ENCODE results near the gene ENPP3. TPM values are rescaled to one million over a fixed set of nuclear protein-coding genes. Genes with fewer than 3 reads are reported as not detected.

ENPP3 gene
- total RNA-seq, 1 experiment from 2014 or later = 0.15 TPM

DNA sequence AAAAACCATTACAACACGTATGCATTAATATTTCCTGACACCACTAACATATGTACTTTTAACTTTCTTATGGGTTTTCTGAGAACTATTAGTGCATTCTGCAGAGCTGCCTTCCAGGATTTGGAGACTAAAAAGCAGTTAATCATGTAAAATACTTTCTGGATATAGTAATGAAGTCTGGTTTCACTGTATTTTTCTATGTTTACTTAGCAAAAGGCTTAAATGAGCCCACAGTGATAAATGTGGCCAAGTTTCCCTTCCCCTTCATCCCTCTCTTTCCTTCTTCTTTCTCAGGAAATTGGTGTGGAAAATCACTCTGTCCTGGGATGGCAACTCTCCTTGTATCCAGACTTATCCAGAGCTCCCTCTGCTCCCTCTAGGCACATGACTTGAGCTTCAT is 141.1 kb downstream of the ENPP3 start:
- H3K27ac ChIP-seq (ENCODE audit: insufficient read length, low read depth, low read length) = no peak overlapping the region
- H2AFZ ChIP-seq (ENCODE audit: low read length) = no peak overlapping the region
- H3K27ac Mint-ChIP-seq = no peak overlapping the region; a peak in 1 of 7 replicates
- peaks cover 0 to 7% of the 10 kb centered on the region in 2 experiments; a peak in 2 of 4 replicates for H3K4me1 Mint-ChIP-seq
- no peak overlapping the region for H4K8ac ChIP-seq (replicated peaks; ENCODE audit: insufficient read length, low read depth, low read length)
- H3K4ac ChIP-seq (ENCODE audit: low read depth, low read length) = no peak overlapping the region
- no peaks in the 10 kb centered on the region for H3K79me2 ChIP-seq (ENCODE audit: insufficient read depth, low read length)
- H4K91ac ChIP-seq (ENCODE audit: insufficient read length, low read depth, low read length) = no peak overlapping the region
- H3K23ac ChIP-seq (ENCODE audit: insufficient read length, low read depth, low read length) = no peak overlapping the region
- no peaks in the 10 kb centered on the region for H3K36me3 Mint-ChIP-seq (ENCODE audit: insufficient read depth in 1 of 3, low read depth in 3 of 3)
- H3K4me1 ChIP-seq (ENCODE audit: insufficient read depth, low read length) = no peaks in the 10 kb centered on the region
- peaks cover 2% of the 10 kb centered on the region for H3K23me2 ChIP-seq (ENCODE audit: insufficient read length, low read depth, low read length, poor library complexity, severe bottlenecking)
- H3K27me3 ChIP-seq (ENCODE audit: insufficient read depth, low read length) = 0 out of 2 replicates have a peak, but pooled peaks cover 2% of the 10 kb centered on the region
- no peak overlapping the region for H2BK5ac ChIP-seq (ENCODE audit: insufficient read length, low read length)
- peaks cover 15% of the 10 kb centered on the region; the same call in 1 of the 2 replicates for H3K27me3 Mint-ChIP-seq (ENCODE audit: low read depth)
- no peak overlapping the region for H3K4me2 ChIP-seq (ENCODE audit: insufficient read depth, insufficient read length, low read length)
- no peak overlapping the region for H2BK12ac ChIP-seq (ENCODE audit: insufficient read length, low read depth, low read length)
- H3K9me3 Mint-ChIP-seq = no peaks in the 10 kb centered on the region
- TF ChIP-seq, protein P1, sequence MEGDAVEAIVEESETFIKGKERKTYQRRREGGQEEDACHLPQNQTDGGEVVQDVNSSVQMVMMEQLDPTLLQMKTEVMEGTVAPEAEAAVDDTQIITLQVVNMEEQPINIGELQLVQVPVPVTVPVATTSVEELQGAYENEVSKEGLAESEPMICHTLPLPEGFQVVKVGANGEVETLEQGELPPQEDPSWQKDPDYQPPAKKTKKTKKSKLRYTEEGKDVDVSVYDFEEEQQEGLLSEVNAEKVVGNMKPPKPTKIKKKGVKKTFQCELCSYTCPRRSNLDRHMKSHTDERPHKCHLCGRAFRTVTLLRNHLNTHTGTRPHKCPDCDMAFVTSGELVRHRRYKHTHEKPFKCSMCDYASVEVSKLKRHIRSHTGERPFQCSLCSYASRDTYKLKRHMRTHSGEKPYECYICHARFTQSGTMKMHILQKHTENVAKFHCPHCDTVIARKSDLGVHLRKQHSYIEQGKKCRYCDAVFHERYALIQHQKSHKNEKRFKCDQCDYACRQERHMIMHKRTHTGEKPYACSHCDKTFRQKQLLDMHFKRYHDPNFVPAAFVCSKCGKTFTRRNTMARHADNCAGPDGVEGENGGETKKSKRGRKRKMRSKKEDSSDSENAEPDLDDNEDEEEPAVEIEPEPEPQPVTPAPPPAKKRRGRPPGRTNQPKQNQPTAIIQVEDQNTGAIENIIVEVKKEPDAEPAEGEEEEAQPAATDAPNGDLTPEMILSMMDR (conservative IDR thresholded peaks at IDR 0.05) = no peak
- no peaks in the 10 kb centered on the region for H4K20me1 ChIP-seq (ENCODE audit: control insufficient read depth, insufficient read depth, insufficient read length)
- H3K18ac ChIP-seq (ENCODE audit: insufficient read length, low read depth, low read length) = no peak overlapping the region
- no peak overlapping the region for H2BK120ac ChIP-seq (ENCODE audit: low read depth, low read length, poor library complexity, severe bottlenecking)
- no peak overlapping the region for H2BK15ac ChIP-seq (ENCODE audit: low read depth, low read length)
- H3K9ac ChIP-seq (ENCODE audit: extremely low read depth, insufficient read length, low read length) = no peak overlapping the region
- H3K14ac ChIP-seq (ENCODE audit: insufficient read depth, low read length) = no peak overlapping the region
- H3K9me3 ChIP-seq (ENCODE audit: control insufficient read depth, low read depth, low read length) = no peaks in the 10 kb centered on the region
- H3K4me3 Mint-ChIP-seq = no peak overlapping the region
- no peaks in the 10 kb centered on the region for H3K79me1 ChIP-seq (ENCODE audit: insufficient read depth, low read depth, low read length, poor library complexity, severe bottlenecking)
- WGBS (ENCODE audit: extremely low coverage, insufficient read length, low lambda C conversion rate) = 100% methylated on average over 1 of the region's 1 CpG
- H3K56ac ChIP-seq (ENCODE audit: insufficient read length, low read depth, low read length) = no peak overlapping the region
- no peak overlapping the region for H2AK5ac ChIP-seq (ENCODE audit: insufficient read length, low read length)
- H2BK20ac ChIP-seq (ENCODE audit: low read depth, low read length, poor library complexity, severe bottlenecking) = no peak overlapping the region
- H3T11ph ChIP-seq (ENCODE audit: low read length) = no peak overlapping the region
- no peak for DNase-seq
- H4K5ac ChIP-seq (ENCODE audit: insufficient read length, low read depth, low read length) = no peak overlapping the region

All from H9 (cell line).